ENCODE measurements around the gene BRD3. TPM values are rescaled to one million over a fixed set of nuclear protein-coding genes. Genes with fewer than 3 reads are reported as not detected.

Gene BRD3
- total and polyA plus RNA-seq, 3 donors from 2014 or later, result 30.2 to 64.5 (median 44.3) TPM

- intact Hi-C loops (cut with DNase I; ENCODE audit: low total_unique reads), result no loop called here
- DNase-seq, result no peak
- Histone ChIP-seq H3K4me3 (no peak overlapping the region), H3K9me3 (no peaks in the 10 kb centered on the region), H3K36me3 (ENCODE audit: low read depth, missing control alignments) (no peaks in the 10 kb centered on the region), H3K4me1 (no peaks in the 10 kb centered on the region), H3K27me3 (no peaks in the 10 kb centered on the region), H3K27ac (no peak overlapping the region)
- TF ChIP-seq POLR2A (IDR thresholded peaks at IDR 0.05), result no peak
- TF ChIP-seq CTCF (IDR thresholded peaks at IDR 0.05), result no peak
- 90 to 91% methylated on average over 12 to 25 of the region's 25 CpGs for WGBS, 2 donors
Measured at GRCh38 chr9:133982971-133983720, 84.7 kb downstream of the BRD3 start.

GRCh38 chr9:133981958-133982681 is 85.7 kb downstream of the BRD3 start:
- 86 to 94% methylated on average over 28 of the region's 28 CpGs for WGBS, 2 donors

GRCh38 chr9:133981589-133981957 is 86.3 kb downstream of the BRD3 start:
- no peaks in the 10 kb centered on the region for H3K36me3 ChIP-seq (ENCODE audit: low read depth, missing control alignments)
- TF ChIP-seq POLR2A (IDR thresholded peaks at IDR 0.05), result no peak
- no peak for TF ChIP-seq CTCF (IDR thresholded peaks at IDR 0.05)
- intact Hi-C loops (cut with DNase I; ENCODE audit: low total_unique reads), result no loop called here
- WGBS, 2 donors, result 90 to 91% methylated on average over 9 to 14 of the region's 14 CpGs
- H3K9me3 ChIP-seq, result no peaks in the 10 kb centered on the region
- no peaks in the 10 kb centered on the region for H3K27me3 ChIP-seq
- no peak overlapping the region for H3K27ac ChIP-seq
- H3K4me3 ChIP-seq, result no peak overlapping the region
- H3K4me1 ChIP-seq, result no peaks in the 10 kb centered on the region
- no peak for DNase-seq

More at GRCh38 chr9:133981958-133982681, 85.7 kb downstream of the BRD3 start:
- intact Hi-C loops (cut with DNase I; ENCODE audit: low total_unique reads), result no loop called here
- Histone ChIP-seq H3K4me3 (no peak overlapping the region), H3K36me3 (ENCODE audit: low read depth, missing control alignments) (no peaks in the 10 kb centered on the region), H3K27me3 (no peaks in the 10 kb centered on the region), H3K9me3 (no peaks in the 10 kb centered on the region), H3K27ac (no peak overlapping the region), H3K4me1 (no peaks in the 10 kb centered on the region)
- TF ChIP-seq CTCF (IDR thresholded peaks at IDR 0.05) (no peak), POLR2A (IDR thresholded peaks at IDR 0.05) (no peak)
- no peak for DNase-seq

- Histone ChIP-seq H3K36me3 (ENCODE audit: low read depth, missing control alignments) (no peaks in the 10 kb centered on the region), H3K27ac (no peak overlapping the region)
- DNase-seq, result no peak
Measured at GRCh38 chr9:133980864-133981588, 86.8 kb downstream of the BRD3 start.

More at GRCh38 chr9:133980864-133981588, 86.8 kb downstream of the BRD3 start:
- 84 to 91% methylated on average over 24 to 25 of the region's 25 CpGs for WGBS, 2 donors
- no peak for TF ChIP-seq CTCF (IDR thresholded peaks at IDR 0.05)
- no peak for TF ChIP-seq POLR2A (IDR thresholded peaks at IDR 0.05)
- H3K9me3 ChIP-seq, result no peaks in the 10 kb centered on the region
- intact Hi-C loops (cut with DNase I; ENCODE audit: low total_unique reads), result no loop called here
- H3K4me3 ChIP-seq, result no peak overlapping the region
- H3K4me1 ChIP-seq, result no peaks in the 10 kb centered on the region
- no peaks in the 10 kb centered on the region for H3K27me3 ChIP-seq

Other genes starting within 250 kb of the BRD3 start
- gene VAV2, start 75.7 kb downstream of the BRD3 start, total RNA-seq, result 10 to 100 TPM; 12.2 to 14.1 TPM
- 11.0 TPM for gene VAV2, start 75.7 kb downstream of the BRD3 start, polyA plus RNA-seq (ENCODE audit: insufficient read depth, low read depth, low replicate concordance)
- 10 to 100 TPM; 18.9 to 19.0 TPM for gene BRD3OS, start 42.5 kb downstream of the BRD3 start, total RNA-seq
- 29.5 TPM for gene BRD3OS, start 42.5 kb downstream of the BRD3 start, polyA plus RNA-seq (ENCODE audit: insufficient read depth, low read depth, low replicate concordance)
- gene WDR5, start 68.1 kb upstream of the BRD3 start, total RNA-seq, result 10 to 100 TPM; 52.4 to 54.9 TPM
- 91.4 TPM for gene WDR5, start 68.1 kb upstream of the BRD3 start, polyA plus RNA-seq (ENCODE audit: insufficient read depth, low read depth, low replicate concordance)
- not detected for gene RNU6ATAC, start 96.5 kb upstream of the BRD3 start, total RNA-seq
- not detected for gene RNU6ATAC, start 96.5 kb upstream of the BRD3 start, polyA plus RNA-seq (ENCODE audit: insufficient read depth, low read depth, low replicate concordance)

Measured in testis (tissue), 3 donors.